Measurements from ENCODE around the gene UVRAG.

The UVRAG gene

DNA sequence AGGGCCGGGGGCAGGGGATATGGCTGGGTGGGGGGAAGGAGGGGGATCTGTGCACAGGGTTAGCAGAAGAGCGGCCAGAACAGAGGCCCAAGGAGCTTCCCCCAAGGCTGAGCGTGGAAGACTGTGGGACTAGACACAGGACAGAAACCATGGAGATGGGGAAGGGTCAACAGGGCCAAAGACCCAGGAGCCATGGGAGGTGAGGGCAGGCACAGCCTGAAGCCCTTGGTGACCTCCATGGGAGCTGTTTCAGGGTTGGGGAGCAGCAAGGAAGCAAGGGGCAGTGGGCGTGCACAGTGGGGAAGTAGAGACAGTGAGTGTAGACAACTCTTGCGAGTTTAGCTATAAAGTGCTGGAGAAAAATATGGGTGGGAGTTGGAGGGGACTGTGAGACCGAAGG lies 334.7 kb downstream of the UVRAG start:
- no peak for TF ChIP-seq GABPA (IDR thresholded peaks at IDR 0.05; ENCODE audit: low read depth)
- no peak for TF ChIP-seq POLR2AphosphoS5 (IDR thresholded peaks at IDR 0.05; ENCODE audit: low read depth)
- TF ChIP-seq, protein P1, sequence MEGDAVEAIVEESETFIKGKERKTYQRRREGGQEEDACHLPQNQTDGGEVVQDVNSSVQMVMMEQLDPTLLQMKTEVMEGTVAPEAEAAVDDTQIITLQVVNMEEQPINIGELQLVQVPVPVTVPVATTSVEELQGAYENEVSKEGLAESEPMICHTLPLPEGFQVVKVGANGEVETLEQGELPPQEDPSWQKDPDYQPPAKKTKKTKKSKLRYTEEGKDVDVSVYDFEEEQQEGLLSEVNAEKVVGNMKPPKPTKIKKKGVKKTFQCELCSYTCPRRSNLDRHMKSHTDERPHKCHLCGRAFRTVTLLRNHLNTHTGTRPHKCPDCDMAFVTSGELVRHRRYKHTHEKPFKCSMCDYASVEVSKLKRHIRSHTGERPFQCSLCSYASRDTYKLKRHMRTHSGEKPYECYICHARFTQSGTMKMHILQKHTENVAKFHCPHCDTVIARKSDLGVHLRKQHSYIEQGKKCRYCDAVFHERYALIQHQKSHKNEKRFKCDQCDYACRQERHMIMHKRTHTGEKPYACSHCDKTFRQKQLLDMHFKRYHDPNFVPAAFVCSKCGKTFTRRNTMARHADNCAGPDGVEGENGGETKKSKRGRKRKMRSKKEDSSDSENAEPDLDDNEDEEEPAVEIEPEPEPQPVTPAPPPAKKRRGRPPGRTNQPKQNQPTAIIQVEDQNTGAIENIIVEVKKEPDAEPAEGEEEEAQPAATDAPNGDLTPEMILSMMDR (IDR thresholded peaks at IDR 0.05; ENCODE audit: insufficient read depth, low read length), result no peak
- no peak for TF ChIP-seq SPI1 (IDR thresholded peaks at IDR 0.05; ENCODE audit: borderline replicate concordance, low read depth)
- TF ChIP-seq, protein P2, sequence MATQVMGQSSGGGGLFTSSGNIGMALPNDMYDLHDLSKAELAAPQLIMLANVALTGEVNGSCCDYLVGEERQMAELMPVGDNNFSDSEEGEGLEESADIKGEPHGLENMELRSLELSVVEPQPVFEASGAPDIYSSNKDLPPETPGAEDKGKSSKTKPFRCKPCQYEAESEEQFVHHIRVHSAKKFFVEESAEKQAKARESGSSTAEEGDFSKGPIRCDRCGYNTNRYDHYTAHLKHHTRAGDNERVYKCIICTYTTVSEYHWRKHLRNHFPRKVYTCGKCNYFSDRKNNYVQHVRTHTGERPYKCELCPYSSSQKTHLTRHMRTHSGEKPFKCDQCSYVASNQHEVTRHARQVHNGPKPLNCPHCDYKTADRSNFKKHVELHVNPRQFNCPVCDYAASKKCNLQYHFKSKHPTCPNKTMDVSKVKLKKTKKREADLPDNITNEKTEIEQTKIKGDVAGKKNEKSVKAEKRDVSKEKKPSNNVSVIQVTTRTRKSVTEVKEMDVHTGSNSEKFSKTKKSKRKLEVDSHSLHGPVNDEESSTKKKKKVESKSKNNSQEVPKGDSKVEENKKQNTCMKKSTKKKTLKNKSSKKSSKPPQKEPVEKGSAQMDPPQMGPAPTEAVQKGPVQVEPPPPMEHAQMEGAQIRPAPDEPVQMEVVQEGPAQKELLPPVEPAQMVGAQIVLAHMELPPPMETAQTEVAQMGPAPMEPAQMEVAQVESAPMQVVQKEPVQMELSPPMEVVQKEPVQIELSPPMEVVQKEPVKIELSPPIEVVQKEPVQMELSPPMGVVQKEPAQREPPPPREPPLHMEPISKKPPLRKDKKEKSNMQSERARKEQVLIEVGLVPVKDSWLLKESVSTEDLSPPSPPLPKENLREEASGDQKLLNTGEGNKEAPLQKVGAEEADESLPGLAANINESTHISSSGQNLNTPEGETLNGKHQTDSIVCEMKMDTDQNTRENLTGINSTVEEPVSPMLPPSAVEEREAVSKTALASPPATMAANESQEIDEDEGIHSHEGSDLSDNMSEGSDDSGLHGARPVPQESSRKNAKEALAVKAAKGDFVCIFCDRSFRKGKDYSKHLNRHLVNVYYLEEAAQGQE (IDR thresholded peaks at IDR 0.05; ENCODE audit: insufficient replicate concordance, low read depth), result no peak
- H3K4me3 ChIP-seq (replicated peaks; ENCODE audit: insufficient read depth, low read length), result no peak overlapping the region

DNA sequence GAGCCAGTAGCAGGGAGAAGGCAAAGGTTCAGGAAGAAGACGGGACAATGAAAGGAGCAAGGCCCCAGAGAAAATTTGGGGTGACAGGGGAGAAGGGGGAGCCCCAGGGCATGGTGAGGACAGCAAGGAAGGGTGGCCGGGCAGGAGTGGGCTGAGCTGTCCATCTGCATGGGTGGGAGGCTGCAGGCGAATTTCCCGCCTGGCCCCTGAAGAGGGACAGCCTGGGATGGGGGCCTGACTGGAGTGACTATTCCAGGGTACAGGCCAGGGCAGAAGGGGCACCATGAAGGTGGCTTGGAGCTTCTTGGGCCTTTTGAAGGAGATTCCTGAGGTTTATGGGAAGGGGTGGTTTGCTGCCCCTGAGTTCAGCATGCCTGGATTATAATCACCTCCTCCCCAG lies 335.1 kb downstream of the UVRAG start:
- Histone ChIP-seq H3K27me3 (ENCODE audit: insufficient read depth, poor library complexity, severe bottlenecking) (no peaks in the 10 kb centered on the region), H3K27ac (replicated peaks) (no peak overlapping the region), H3K4me3 (replicated peaks; ENCODE audit: insufficient read depth, low read length) (no peak overlapping the region)
- DNase-seq (ENCODE audit: low read depth in 1 of 2, low spot score in 1 of 2), result no peak
- no peak for TF ChIP-seq SPI1 (IDR thresholded peaks at IDR 0.05; ENCODE audit: borderline replicate concordance, low read depth)
- no peak for TF ChIP-seq GABPA (IDR thresholded peaks at IDR 0.05; ENCODE audit: low read depth)
- TF ChIP-seq, protein P2 (IDR thresholded peaks at IDR 0.05; ENCODE audit: insufficient replicate concordance, low read depth), result no peak
- TF ChIP-seq, protein P1 (IDR thresholded peaks at IDR 0.05; ENCODE audit: insufficient read depth, low read length), result no peak
- no peak for TF ChIP-seq POLR2AphosphoS5 (IDR thresholded peaks at IDR 0.05; ENCODE audit: low read depth)

More for the DNA sequence above, 334.7 kb downstream of the UVRAG start:
- no peaks in the 10 kb centered on the region for H3K27me3 ChIP-seq (ENCODE audit: insufficient read depth, poor library complexity, severe bottlenecking)
- DNase-seq (ENCODE audit: low read depth in 1 of 2, low spot score in 1 of 2), result no peak
- no peak overlapping the region for H3K27ac ChIP-seq (replicated peaks)

DNA sequence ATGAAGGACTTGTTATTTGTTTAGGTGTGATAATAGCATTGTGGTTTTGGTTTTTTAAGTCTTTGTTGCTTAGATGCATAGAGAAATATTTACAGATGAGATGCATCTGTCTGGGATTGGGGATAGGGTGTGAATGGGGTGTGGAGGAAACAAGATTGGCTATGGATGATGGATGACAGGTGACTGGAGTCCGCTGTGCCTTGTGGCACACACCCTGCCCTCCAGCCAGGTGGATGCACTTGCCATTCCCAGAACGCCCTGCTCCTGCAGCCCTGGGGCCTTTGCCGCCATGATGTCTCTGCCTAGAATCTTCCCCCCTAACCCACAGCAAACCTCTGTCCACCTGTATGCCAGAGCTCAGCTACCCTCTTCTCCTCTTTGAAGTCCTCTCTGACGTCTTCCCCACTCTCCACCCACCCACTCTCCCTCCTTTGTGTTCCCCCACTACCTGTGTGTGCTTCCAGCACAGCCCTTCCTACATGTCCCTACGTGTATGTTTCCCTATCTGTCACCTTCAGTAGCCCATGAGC lies 336.6 kb downstream of the UVRAG start:
- no peak for DNase-seq (ENCODE audit: low read depth in 1 of 2, low spot score in 1 of 2)

More for the DNA sequence above, 336.6 kb downstream of the UVRAG start:
- TF ChIP-seq, protein P2 (IDR thresholded peaks at IDR 0.05; ENCODE audit: insufficient replicate concordance, low read depth), result no peak
- TF ChIP-seq POLR2AphosphoS5 (IDR thresholded peaks at IDR 0.05; ENCODE audit: low read depth) (no peak), SPI1 (IDR thresholded peaks at IDR 0.05; ENCODE audit: borderline replicate concordance, low read depth) (no peak), GABPA (IDR thresholded peaks at IDR 0.05; ENCODE audit: low read depth) (no peak)
- TF ChIP-seq, protein P1 (IDR thresholded peaks at IDR 0.05; ENCODE audit: insufficient read depth, low read length), result no peak
- H3K27ac ChIP-seq (replicated peaks), result no peak overlapping the region
- H3K4me3 ChIP-seq (replicated peaks; ENCODE audit: insufficient read depth, low read length), result no peak overlapping the region
- H3K27me3 ChIP-seq (ENCODE audit: insufficient read depth, poor library complexity, severe bottlenecking), result no peaks in the 10 kb centered on the region

All from HL-60 (cell line).